ENCODE results near the gene ZRANB3.

DNA sequence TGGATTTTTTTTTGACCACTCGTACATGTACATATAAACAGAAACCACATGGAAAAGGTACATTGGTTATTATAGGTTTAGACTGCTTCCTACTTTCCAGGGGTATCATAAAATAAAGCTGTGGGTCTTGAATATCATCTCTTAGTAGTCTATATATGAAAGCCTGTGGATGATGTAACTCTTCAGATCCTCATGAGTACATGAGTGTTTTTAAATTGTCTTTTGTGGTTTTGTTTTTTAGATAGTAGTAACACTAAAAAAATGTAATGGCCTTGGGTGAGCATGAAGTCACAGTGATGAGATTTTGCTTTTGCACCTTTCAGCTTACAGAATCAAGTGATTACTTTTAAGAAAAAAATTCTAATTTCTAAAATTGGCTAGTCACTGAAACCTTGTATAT is 398.7 kb downstream of the ZRANB3 start:
- TF ChIP-seq TCF4 (CRISPR knock-in tag; IDR thresholded peaks at IDR 0.05; ENCODE audit: borderline replicate concordance) (no peak), ZFP3 (CRISPR knock-in tag; IDR thresholded peaks at IDR 0.05) (no peak), ARNTL (CRISPR knock-in tag; IDR thresholded peaks at IDR 0.05; ENCODE audit: borderline replicate concordance, low read depth) (no peak), ZNF70 (CRISPR knock-in tag; IDR thresholded peaks at IDR 0.05) (no peak), ZNF565 (CRISPR knock-in tag; conservative IDR thresholded peaks at IDR 0.05; ENCODE audit: low read depth) (no peak)
- TF ChIP-seq, protein P1, sequence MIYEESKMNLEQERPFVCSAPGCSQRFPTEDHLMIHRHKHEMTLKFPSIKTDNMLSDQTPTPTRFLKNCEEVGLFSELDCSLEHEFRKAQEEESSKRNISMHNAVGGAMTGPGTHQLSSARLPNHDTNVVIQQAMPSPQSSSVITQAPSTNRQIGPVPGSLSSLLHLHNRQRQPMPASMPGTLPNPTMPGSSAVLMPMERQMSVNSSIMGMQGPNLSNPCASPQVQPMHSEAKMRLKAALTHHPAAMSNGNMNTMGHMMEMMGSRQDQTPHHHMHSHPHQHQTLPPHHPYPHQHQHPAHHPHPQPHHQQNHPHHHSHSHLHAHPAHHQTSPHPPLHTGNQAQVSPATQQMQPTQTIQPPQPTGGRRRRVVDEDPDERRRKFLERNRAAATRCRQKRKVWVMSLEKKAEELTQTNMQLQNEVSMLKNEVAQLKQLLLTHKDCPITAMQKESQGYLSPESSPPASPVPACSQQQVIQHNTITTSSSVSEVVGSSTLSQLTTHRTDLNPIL (CRISPR knock-in tag; IDR thresholded peaks at IDR 0.05; ENCODE audit: low read depth), result no peak
- TF ChIP-seq, protein P2, sequence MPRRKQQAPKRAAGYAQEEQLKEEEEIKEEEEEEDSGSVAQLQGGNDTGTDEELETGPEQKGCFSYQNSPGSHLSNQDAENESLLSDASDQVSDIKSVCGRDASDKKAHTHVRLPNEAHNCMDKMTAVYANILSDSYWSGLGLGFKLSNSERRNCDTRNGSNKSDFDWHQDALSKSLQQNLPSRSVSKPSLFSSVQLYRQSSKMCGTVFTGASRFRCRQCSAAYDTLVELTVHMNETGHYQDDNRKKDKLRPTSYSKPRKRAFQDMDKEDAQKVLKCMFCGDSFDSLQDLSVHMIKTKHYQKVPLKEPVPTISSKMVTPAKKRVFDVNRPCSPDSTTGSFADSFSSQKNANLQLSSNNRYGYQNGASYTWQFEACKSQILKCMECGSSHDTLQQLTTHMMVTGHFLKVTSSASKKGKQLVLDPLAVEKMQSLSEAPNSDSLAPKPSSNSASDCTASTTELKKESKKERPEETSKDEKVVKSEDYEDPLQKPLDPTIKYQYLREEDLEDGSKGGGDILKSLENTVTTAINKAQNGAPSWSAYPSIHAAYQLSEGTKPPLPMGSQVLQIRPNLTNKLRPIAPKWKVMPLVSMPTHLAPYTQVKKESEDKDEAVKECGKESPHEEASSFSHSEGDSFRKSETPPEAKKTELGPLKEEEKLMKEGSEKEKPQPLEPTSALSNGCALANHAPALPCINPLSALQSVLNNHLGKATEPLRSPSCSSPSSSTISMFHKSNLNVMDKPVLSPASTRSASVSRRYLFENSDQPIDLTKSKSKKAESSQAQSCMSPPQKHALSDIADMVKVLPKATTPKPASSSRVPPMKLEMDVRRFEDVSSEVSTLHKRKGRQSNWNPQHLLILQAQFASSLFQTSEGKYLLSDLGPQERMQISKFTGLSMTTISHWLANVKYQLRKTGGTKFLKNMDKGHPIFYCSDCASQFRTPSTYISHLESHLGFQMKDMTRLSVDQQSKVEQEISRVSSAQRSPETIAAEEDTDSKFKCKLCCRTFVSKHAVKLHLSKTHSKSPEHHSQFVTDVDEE (CRISPR knock-in tag; IDR thresholded peaks at IDR 0.05), result no peak
- TF ChIP-seq, protein P3, sequence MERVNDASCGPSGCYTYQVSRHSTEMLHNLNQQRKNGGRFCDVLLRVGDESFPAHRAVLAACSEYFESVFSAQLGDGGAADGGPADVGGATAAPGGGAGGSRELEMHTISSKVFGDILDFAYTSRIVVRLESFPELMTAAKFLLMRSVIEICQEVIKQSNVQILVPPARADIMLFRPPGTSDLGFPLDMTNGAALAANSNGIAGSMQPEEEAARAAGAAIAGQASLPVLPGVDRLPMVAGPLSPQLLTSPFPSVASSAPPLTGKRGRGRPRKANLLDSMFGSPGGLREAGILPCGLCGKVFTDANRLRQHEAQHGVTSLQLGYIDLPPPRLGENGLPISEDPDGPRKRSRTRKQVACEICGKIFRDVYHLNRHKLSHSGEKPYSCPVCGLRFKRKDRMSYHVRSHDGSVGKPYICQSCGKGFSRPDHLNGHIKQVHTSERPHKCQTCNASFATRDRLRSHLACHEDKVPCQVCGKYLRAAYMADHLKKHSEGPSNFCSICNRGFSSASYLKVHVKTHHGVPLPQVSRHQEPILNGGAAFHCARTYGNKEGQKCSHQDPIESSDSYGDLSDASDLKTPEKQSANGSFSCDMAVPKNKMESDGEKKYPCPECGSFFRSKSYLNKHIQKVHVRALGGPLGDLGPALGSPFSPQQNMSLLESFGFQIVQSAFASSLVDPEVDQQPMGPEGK (CRISPR knock-in tag; IDR thresholded peaks at IDR 0.05; ENCODE audit: borderline replicate concordance), result no peak

Data from SK-N-SH treated with all-trans-retinoic acid at 6 μM for 48 hours (cell line).